Muscle of leg (tissue), 11 donors: ENCODE data around the gene SHISA5. TPM values are rescaled to one million over a fixed set of nuclear protein-coding genes. Genes with fewer than 3 reads are reported as not detected.

Experiments
- DNase-seq: peaks from one replicate; pipeline ENCODE4 v3.0.0; 2013
- H3K27ac ChIP-seq: one replicate; pipeline ENCODE4 v1.5.1; 2013; ENCODE audit warnings: mild to moderate bottlenecking, low read length, control low read depth
- H3K27me3 ChIP-seq: one replicate; pipeline ENCODE4 v1.6.1; 2013; ENCODE audit warnings: low read length; ENCODE audit not compliant: control insufficient read depth, insufficient read depth
- H3K36me3 ChIP-seq: one replicate; pipeline ENCODE4 v1.6.1; 2013; ENCODE audit warnings: low read length; ENCODE audit not compliant: control insufficient read depth, insufficient read depth
- H3K4me1 ChIP-seq: one replicate; pipeline ENCODE4 v1.6.1; 2013; ENCODE audit warnings: low read length; ENCODE audit not compliant: control insufficient read depth, insufficient read depth
- H3K4me3 ChIP-seq: one replicate; pipeline ENCODE4 v1.5.1; 2013; ENCODE audit warnings: low read length, control low read depth
- H3K9me3 ChIP-seq: replicated peaks from 2 replicates; pipeline ENCODE4 v1.6.1; 2013; ENCODE audit warnings: low read depth, low read length; ENCODE audit not compliant: control insufficient read depth
- WGBS: methylation state at CpG from one replicate; pipeline ENCODE4 v1.1.5; 2013; ENCODE audit warnings: missing lambda C conversion rate; ENCODE audit not compliant: insufficient coverage; 5-methylcytosine and 5-hydroxymethylcytosine counted together
- polyA plus RNA-seq, 8 donors: library from polyadenylated mRNA; unstranded; fragments of 120-200 nt; gene quantifications; one replicate each; pipeline versions ENCODE4 v1.2.1 to v1.2.3, GENCODE V29; 2013; ENCODE audit warnings: inconsistent platforms in 1 of 8, low replicate concordance in 1 of 8; ENCODE audit not compliant: insufficient read length in 8 of 8, insufficient read depth in 1 of 8
- total RNA-seq: library from RNA; stranded (reverse); fragments of 120-200 nt; gene quantifications from one replicate; pipeline ENCODE4 v1.2.4, GENCODE V29; 2013

Gene SHISA5
- total and polyA plus RNA-seq, 9 donors: 55.1 to 91.3 (median 72.7) TPM

DNA sequence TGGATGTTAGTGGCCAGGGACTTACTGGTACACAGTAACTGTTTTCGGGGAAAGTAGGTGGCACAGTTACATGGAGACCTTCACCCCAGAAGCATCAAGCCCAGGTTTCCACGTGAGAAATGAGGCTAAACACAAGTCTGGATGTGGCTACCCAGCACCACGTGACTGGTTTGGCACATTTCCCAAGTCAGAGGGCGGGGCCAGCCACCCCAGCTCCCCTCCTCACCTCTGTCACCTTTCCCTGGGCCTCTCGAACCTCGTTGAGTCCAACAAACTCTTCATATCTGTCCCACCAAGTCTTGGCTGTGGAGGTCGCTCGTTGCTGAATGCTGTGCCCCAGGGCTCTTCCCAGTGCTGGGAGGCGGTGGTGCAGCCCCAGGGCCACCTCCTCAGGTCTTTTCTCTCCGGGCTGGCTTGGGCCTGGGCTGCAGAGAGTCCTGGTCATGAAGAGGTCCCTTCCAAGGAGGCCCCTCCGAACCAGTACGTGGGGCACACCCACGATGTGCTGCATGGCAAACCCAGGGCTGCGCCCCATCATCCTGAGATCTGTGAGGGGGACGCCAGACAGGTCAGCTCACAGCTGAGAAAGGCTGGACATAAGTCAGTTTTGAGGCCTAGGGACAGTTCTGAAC is 69.3 kb downstream of the SHISA5 start:
- no peak for DNase-seq
- Histone ChIP-seq H3K9me3 (no peaks in the 10 kb centered on the region), H3K36me3 (peaks cover 36% of the 10 kb centered on the region), H3K4me1 (peaks cover 14% of the 10 kb centered on the region), H3K27me3 (no peaks in the 10 kb centered on the region), H3K27ac (no peak overlapping the region), H3K4me3 (no peak overlapping the region)
- WGBS: 86% methylated on average over 14 of the region's 15 CpGs

DNA sequence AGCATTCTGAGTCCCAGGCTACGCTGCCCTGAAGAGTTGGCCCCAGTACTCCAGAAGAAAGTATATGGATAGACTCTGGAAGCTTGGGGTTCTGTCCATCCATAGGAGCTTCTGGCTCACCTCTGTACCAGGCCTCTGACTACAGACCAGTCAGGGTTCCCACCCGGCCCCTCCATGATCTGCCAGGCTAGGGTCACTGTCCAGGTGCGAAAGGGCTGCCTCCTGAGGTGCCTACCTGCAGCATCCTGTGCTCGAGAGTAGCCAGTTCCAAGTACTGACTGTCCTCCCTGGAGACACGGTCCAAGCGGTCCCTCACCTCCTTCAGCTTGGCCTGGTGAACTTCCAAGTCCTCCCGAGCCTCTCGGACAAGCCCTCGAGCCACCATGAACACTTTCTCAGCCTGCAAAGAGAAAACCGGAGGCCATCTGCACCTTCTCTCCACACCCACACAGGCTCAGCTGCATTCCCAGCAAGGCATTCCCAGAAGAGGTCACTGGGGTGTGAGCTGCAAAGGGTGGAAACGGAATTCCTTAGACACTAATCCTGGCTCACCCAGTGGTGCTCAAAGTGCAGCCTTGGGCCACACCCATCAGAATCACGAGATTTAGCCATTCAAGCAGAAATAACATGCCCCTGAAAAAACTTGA is 70.4 kb downstream of the SHISA5 start:
- peak overlapping the region; percentile 9 for H3K27ac ChIP-seq
- peaks cover 36% of the 10 kb centered on the region for H3K36me3 ChIP-seq
- DNase-seq: no peak
- H3K4me1 ChIP-seq: peaks cover 10% of the 10 kb centered on the region
- 84% methylated on average over 6 of the region's 12 CpGs for WGBS
- H3K27me3 ChIP-seq: no peaks in the 10 kb centered on the region
- no peak overlapping the region for H3K4me3 ChIP-seq
- no peaks in the 10 kb centered on the region for H3K9me3 ChIP-seq

DNA sequence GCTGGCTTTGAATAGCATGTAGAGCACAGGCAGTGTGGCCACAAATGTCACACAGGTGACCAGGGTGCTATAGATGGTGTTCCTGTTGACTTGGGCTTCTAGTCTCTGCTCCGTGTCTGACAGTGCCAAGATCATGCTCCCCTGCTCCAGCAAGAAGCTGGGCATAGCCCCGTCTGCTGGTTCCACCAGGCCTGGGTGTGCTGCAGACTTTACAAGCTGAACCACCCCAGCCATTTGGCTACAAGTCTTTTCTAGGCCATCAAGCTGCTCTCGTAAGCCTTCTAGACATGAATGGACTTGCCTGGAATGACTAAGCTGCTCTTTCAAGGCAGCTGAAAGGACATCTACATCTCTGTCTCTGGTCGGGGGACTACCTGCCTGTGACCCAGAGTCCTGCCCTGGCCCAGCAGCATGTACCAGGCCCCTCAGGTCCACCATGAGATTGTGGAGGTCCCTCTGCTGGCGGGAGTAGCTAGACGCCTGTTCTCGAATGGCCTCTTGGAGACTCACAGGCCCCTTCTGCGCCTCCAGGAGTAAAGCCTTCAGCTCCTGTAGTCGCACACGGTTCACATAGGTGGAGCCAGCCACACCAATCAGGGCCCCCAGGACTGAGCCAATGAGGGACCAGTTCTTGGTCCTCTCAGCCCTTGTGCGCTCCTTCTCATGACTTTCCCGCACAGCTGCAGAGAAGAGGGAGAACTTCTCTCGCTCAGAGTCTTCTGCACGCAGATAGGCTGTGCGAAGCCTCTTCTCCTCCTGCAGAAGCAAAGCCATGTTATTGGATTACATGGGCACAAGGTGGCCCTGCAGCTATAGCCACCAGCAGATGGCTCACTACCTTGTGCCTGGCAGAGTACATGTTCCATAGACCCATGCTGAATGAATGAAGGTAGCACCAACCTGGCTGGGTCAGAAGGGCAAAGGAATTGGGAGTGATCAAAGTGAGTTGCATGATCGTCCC is 71.3 kb downstream of the SHISA5 start:
- H3K4me3 ChIP-seq: no peak overlapping the region
- 68% methylated on average over 12 of the region's 16 CpGs for WGBS

DNA sequence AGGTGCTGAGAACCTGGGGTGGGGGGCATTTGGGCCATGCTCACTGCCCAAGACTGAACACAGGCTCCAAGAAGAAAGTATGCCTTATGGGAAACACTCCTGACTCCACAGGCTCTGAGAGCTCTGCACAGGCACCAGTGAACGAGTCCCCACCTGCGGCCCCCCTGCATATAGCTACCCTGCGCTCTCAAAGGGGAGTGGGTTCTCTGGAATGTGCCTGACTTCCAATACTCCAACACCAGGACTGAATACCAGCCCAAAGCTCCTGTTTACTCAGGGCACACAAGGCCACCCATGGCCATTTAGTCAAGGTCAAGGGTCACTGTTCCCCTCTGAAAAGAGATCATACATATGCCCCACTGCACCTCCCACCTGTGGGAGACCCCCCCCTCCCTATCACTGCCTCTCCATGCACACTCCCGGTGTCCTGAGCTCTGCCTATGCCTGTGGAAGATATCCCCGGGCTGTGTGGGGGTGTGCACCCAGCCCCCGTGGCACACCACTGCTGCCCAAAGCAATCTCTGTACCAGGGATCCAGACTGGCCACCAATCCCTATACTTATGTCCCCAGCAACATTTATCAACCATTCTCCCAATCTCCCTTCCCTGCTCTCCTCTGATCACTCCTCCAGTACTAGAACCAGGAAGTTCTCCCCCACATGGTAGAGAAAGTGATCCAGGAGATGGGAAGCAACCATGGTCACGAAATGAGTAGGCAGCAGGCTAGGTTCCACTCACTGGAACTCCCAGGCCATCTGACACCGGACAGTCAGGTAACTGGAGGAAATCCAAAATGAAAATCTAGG is 72.5 kb downstream of the SHISA5 start:
- Histone ChIP-seq H3K27me3 (no peaks in the 10 kb centered on the region), H3K27ac (no peak overlapping the region), H3K4me3 (no peak overlapping the region), H3K9me3 (no peaks in the 10 kb centered on the region), H3K36me3 (peaks cover 36% of the 10 kb centered on the region), H3K4me1 (peaks cover 32% of the 10 kb centered on the region)
- no peak for DNase-seq
- WGBS: 84% methylated on average over 6 of the region's 8 CpGs

More for the DNA sequence above, 71.3 kb downstream of the SHISA5 start:
- Histone ChIP-seq H3K27ac (no peak overlapping the region), H3K36me3 (peaks cover 36% of the 10 kb centered on the region), H3K27me3 (no peaks in the 10 kb centered on the region), H3K9me3 (no peaks in the 10 kb centered on the region), H3K4me1 (peaks cover 19% of the 10 kb centered on the region)
- DNase-seq: no peak

DNA sequence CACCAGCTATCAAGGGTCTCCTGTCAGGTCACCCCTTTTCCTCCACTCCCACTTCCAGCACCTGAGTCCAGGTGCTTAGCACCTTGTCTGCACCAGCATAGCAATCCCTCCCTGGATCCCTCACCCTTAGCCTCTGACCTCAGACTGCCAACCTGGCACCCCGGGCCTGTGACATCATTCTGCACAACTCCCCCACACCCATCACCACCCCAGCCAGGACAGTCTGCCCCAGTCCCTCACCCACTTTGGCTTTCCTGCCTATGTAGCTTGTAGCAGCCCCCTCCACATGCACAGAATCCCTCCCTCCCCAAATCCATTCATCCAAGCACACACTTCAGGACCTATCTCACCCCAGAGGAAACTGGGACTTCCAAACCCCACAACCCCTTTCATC is 73.3 kb downstream of the SHISA5 start:
- Histone ChIP-seq H3K4me3 (no peak overlapping the region), H3K27me3 (no peaks in the 10 kb centered on the region), H3K4me1 (peaks cover 39% of the 10 kb centered on the region), H3K27ac (no peak overlapping the region), H3K36me3 (peaks cover 36% of the 10 kb centered on the region), H3K9me3 (no peaks in the 10 kb centered on the region)
- no peak for DNase-seq
- 64% methylated on average over 1 of the region's 1 CpG for WGBS

DNA sequence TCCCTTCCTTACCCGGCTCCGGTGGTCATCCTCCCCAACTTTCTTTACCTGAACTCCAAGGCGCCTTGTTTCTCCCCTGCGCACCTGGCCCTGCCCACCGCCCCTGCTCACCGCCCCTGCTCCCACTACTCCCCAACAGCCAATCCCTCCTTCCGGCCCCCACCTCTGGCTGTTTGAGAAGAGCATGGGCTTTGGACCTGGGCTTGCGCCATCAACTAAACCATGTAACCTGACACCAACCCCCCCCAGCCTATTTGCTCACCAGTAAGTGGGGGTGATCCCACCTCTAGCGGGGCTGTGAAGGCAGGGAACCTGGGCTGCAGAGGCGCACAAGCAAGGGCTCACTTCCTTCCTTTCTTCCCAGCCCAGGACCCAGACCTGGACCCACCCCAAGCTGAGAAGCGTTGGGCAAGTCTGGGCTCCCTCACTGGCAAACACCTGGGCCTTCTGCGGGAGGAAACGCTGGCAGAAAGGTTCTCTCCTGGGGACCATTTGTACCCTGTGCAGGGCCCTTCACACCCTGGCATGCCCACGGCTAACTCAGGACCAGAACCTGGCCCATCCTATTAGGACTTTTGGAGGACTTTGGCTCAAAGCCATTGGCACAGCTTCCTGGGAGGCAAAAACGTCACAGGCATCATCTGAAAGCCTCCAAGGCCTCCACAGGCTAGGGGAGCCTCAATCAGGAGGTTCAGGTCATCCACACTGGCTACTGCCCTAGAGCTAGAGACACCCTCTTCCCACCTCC is 73.8 kb downstream of the SHISA5 start, which contains the start of gene PLXNB1:
Gene PLXNB1, minus strand, starts transcription at position 127 of the 748 bp plus-strand sequence. CDS start 5,475 bp downstream, outside the sequence.
- Histone ChIP-seq H3K4me1 (peaks cover 45% of the 10 kb centered on the region), H3K27ac (peak within 1 kb of the TSS; percentile 47)

DNA sequence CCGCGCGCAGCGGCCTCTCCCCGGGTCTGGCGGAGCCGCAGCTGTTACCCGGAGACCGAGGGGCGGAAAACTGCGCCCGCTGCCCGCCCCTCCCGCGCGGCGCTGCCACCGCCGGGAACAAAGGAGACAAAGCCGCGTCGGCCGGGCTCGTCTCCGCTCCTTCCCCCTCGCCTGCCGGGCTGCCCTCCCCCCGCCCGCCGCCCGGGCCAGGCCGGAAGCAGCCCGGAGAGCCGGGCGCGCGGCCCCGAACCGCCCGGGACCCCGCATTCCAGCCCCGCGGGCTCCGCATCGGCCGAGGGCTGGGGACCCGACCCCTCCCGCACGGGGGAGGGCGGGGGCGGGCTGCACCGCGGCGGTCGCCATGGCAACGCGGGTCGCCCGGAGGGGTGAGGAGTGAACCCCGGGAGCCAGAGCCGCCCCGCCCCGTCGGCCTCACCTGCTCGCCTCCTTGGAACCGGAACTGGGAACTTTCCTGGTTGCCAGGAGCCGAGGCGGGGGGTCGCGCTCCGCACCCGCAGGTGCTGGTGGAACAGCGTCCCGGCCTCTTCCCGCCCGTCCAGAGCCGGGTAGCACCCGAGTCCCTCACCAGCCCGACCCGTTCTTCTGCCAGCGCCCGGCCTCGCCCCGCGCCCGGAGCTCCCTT is 74.5 kb downstream of the SHISA5 start:
- Histone ChIP-seq H3K27me3 (no peaks in the 10 kb centered on the region), H3K36me3 (peaks cover 31% of the 10 kb centered on the region), H3K4me1 (peaks cover 52% of the 10 kb centered on the region), H3K4me3 (peak overlapping the region; percentile 62), H3K9me3 (no peaks in the 10 kb centered on the region), H3K27ac (peak overlapping the region; percentile 29)
- peak; percentile 57 for DNase-seq
- under 1% methylated on average over 85 of the region's 86 CpGs for WGBS

More for the DNA sequence above, 73.8 kb downstream of the SHISA5 start, which contains the start of gene PLXNB1:
- peak; percentile 65 for DNase-seq
- Histone ChIP-seq H3K4me3 (peak within 1 kb of the TSS; percentile 62), H3K27me3 (no peaks in the 10 kb centered on the region), H3K36me3 (peaks cover 36% of the 10 kb centered on the region), H3K9me3 (no peaks in the 10 kb centered on the region)
- 9% methylated on average over 14 of the region's 15 CpGs for WGBS

DNA sequence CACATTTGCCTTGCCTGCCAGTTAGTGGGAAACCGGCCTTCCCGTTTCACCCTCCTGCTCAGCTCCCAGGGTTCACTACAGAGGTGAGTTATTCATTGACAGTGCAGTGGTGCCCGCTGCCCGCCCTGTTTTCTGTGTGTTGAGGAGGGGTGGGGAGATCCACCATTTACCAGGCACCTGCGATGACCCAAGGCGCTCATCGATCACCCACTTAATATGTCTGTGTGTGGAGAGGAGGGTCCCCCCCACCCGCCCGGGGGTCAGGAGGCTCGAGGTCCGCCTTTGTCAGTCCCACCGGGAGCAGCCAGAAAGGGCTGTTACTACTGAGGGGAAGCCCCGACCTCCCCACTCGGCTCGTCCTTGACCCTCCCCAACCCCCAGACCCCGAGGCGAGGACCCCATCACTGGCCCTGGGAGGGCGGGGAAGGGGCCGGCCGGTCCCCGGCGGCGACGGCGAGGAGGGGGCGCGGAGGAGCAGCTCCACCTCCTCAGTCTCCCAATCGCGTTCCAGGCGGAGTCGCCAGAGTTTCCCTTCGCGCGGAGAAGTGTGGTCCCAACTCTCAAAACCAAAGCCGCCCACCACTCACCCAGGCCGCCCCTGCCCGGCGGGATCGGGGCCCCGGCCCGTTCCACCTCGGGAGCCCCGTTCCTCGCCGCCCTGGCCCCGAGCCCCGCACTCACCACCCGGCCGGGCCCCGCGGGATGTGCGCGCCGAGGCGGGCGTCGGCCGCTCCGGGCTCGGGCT is 75.2 kb downstream of the SHISA5 start:
- DNase-seq: peak; percentile 78
- H3K27ac ChIP-seq: peak overlapping the region; percentile 47
- H3K4me3 ChIP-seq: peak overlapping the region; percentile 62
- WGBS: 0% methylated on average over 36 of the region's 60 CpGs
- no peaks in the 10 kb centered on the region for H3K27me3 ChIP-seq
- H3K4me1 ChIP-seq: peaks cover 59% of the 10 kb centered on the region
- no peaks in the 10 kb centered on the region for H3K9me3 ChIP-seq
- peaks cover 26% of the 10 kb centered on the region for H3K36me3 ChIP-seq
